GM12878 (cell line): ENCODE results near the gene TFF1. TPM values are rescaled to one million over a fixed set of nuclear protein-coding genes. Genes with fewer than 3 reads are reported as not detected.

Source experiments
- ATAC-seq: fragments of 200-7000 bp; cut with Tn5 transposase; 3 replicates; pipeline ENCODE4 v1.9.1; 2020; ENCODE audit warnings: mild to moderate bottlenecking, moderate library complexity
- BruUV-seq: library from RNA; stranded (reverse); fragments of 400-500 nt; replicated peaks from 2 replicates; lab custom pipeline; 2021; lab: Mats Ljungman, UMichigan
- CTCF ChIA-PET: fragments of 300-600 bp; sonication (Branson Sonifier 250); formaldehyde crosslinking; extraction: SDS; loops from one replicate; lab custom pipeline; 2021; ENCODE audit warnings: inconsistent platforms; lab: Yijun Ruan, JAX
- POLR2A ChIA-PET: fragments of 350-600 bp; formaldehyde crosslinking; extraction: SDS; loops from one replicate; lab custom pipeline; 2021; ENCODE audit warnings: inconsistent platforms; lab: Charles Lee
- RAD21 ChIA-PET: fragments of 300-600 bp; sonication (Branson Sonifier 250); formaldehyde crosslinking; loops from one replicate; lab custom pipeline; 2023; ENCODE audit warnings: antibody characterized with exemption; ENCODE audit not compliant: unreplicated experiment; lab: Charles Lee
- SMC1A ChIA-PET: fragments of 300-600 bp; sonication (Branson Sonifier 250); formaldehyde crosslinking; loops from one replicate; lab custom pipeline; 2023; ENCODE audit not compliant: unreplicated experiment, uncharacterized antibody; lab: Charles Lee
- DNase-seq: peaks from one replicate; pipeline ENCODE4 v3.0.0-alpha.2; 2011; ENCODE audit warnings: low read depth, low spot score
- FAIRE-seq: peaks from 3 replicates; lab custom pipeline; 2011; peaks lifted over from hg19 to GRCh38; lab: Jason Lieb, UNC
- H2AFZ ChIP-seq: 2 replicates; pipeline ENCODE4 v1.6.0; 2011; ENCODE audit warnings: low read depth, low read length, control low read depth; ENCODE audit not compliant: control insufficient read depth
- H3K27ac ChIP-seq: 2 replicates; pipeline ENCODE4 v1.5.1; 2011; ENCODE audit warnings: control low read depth; ENCODE audit not compliant: control insufficient read depth, insufficient read depth
- H3K27me3 ChIP-seq, 2 experiments: replicated peaks in 1 of 2; 2 replicates each; pipeline versions ENCODE4 v1.6.0 to v1.6.1; 2011; ENCODE audit warnings: low read length in 1 of 2; ENCODE audit not compliant: control insufficient read depth in 2 of 2, insufficient read depth in 2 of 2
- H3K36me3 ChIP-seq, 2 experiments: 2 replicates each; pipeline ENCODE4 v1.5.1; 2011; ENCODE audit warnings: low read length in 1 of 2; ENCODE audit not compliant: control insufficient read depth in 2 of 2, insufficient read depth in 2 of 2
- H3K4me1 ChIP-seq: 2 replicates; pipeline ENCODE4 v1.6.1; 2011; ENCODE audit warnings: mild to moderate bottlenecking, low read length, moderate library complexity, mixed read lengths; ENCODE audit not compliant: control insufficient read depth, insufficient read depth
- H3K4me2 ChIP-seq: 2 replicates; pipeline ENCODE4 v1.6.0; 2011; ENCODE audit warnings: control low read depth; ENCODE audit not compliant: control insufficient read depth, insufficient read depth
- H3K4me3 ChIP-seq: fragments of 200-600 bp; sonication (generic); 2 replicates; pipeline ENCODE4 v1.5.1; 2016
- H3K79me2 ChIP-seq: 2 replicates; pipeline ENCODE4 v1.6.0; 2011; ENCODE audit warnings: low read length; ENCODE audit not compliant: control insufficient read depth, insufficient read depth
- H3K9ac ChIP-seq: 2 replicates; pipeline ENCODE4 v1.8.0; 2011; ENCODE audit warnings: low read length, control low read depth, mixed read lengths; ENCODE audit not compliant: control insufficient read depth, insufficient read depth
- H3K9me3 ChIP-seq: replicated peaks from 3 replicates; pipeline ENCODE4 v1.5.1; 2011; ENCODE audit warnings: mild to moderate bottlenecking, low read length; ENCODE audit not compliant: control insufficient read depth, insufficient read depth
- H4K20me1 ChIP-seq: 2 replicates; pipeline ENCODE4 v1.6.0; 2011; ENCODE audit not compliant: control insufficient read depth, insufficient read depth
- CREB1 ChIP-seq: IDR thresholded peaks from 2 replicates; pipeline ENCODE4 v1.6.1; 2012; ENCODE audit warnings: low read depth, mild to moderate bottlenecking, inconsistent platforms
- CTCF ChIP-seq, 3 experiments: IDR thresholded peaks in 2 of 3; conservative IDR thresholded peaks in 1 of 3; 2 replicates each; pipeline ENCODE4 v1.5.1; 2011; ENCODE audit warnings: low read depth in 3 of 3, low read length in 3 of 3, mild to moderate bottlenecking in 3 of 3, control low read depth in 2 of 3, moderate library complexity in 2 of 3, inconsistent platforms in 1 of 3, mixed read lengths in 1 of 3; ENCODE audit not compliant: control insufficient read depth in 2 of 3, insufficient read depth in 1 of 3; ENCODE audit errors: extremely low read depth in 1 of 3
- ELK1 ChIP-seq: IDR thresholded peaks from 2 replicates; pipeline ENCODE4 v1.6.1; 2012; ENCODE audit warnings: low read depth, low read length, improper control_type of control experiment
- FOS ChIP-seq: IDR thresholded peaks from 3 replicates; pipeline ENCODE4 v1.6.1; 2011; ENCODE audit warnings: borderline replicate concordance; ENCODE audit not compliant: insufficient read length; ENCODE audit errors: extremely low read depth
- LARP7 ChIP-seq: fragments of 450-650 bp; IDR thresholded peaks from 2 replicates; pipeline ENCODE4 v1.6.1; 2017; ENCODE audit warnings: mild to moderate bottlenecking
- POU2F2 ChIP-seq: IDR thresholded peaks from 3 replicates; pipeline ENCODE4 v1.6.1; 2011; ENCODE audit warnings: low read depth, mild to moderate bottlenecking, low read length, borderline replicate concordance
- PRDM15 ChIP-seq: fragments of 450-650 bp; formaldehyde crosslinking; IDR thresholded peaks from 2 replicates; pipeline ENCODE4 v1.4.0; 2020; ENCODE audit warnings: mild to moderate bottlenecking, moderate library complexity
- WGBS: methylation state at CpG from one replicate; pipeline ENCODE4 v1.1.6; 2016; ENCODE audit warnings: low lambda C conversion rate; ENCODE audit not compliant: insufficient replicate concordance, insufficient coverage; ENCODE audit errors: missing lambda C conversion rate; 5-methylcytosine and 5-hydroxymethylcytosine counted together
- in situ Hi-C: fragments of 300-500 bp; cut with MboI; formaldehyde crosslinking; loops from 9 replicates; pipeline ENCODE4 v1.14.3; 2018; ENCODE audit warnings: mixed read lengths
- intact Hi-C: fragments of 100-400 bp; cut with micrococcal nuclease; formaldehyde crosslinking; loops from one replicate; pipeline ENCODE4 v1.14.2; 2022; ENCODE audit not compliant: unreplicated experiment
- polyA plus RNA-seq, 11 experiments: library from polyadenylated mRNA; depleted of rRNA in 4 of 11; unstranded in 6 of 11; stranded (reverse) in 5 of 11; fragments of >200 nt; fragmentation: Nextera tagmentation in 4 of 11; fragmentation: Illumina TruSeq in 1 of 11; extraction: Ambion mirVana in 4 of 11; extraction: Trizol in 1 of 11; gene quantifications; 1 replicate in 1 of 11; 2 replicates in 10 of 11; pipeline versions ENCODE4 v1.2.1 to v1.2.3, GENCODE V29; 2011 to 2016; ENCODE audit warnings: inconsistent platforms in 2 of 11, missing spikeins in 2 of 11, low read depth in 1 of 11
- total RNA-seq, 4 experiments: library from RNA; depleted of rRNA in 3 of 4; stranded (reverse); fragments of >200 nt in 3 of 4; fragmentation: Illumina TruSeq in 1 of 4; extraction: Trizol in 1 of 4; gene quantifications; 2 replicates each; pipeline versions ENCODE4 v1.2.1 to v1.2.3, GENCODE V29; 2013 to 2021

The TFF1 gene
- total and polyA plus RNA-seq, 10 of the 15 experiments (the other 5 are each of a cell fraction or from before 2014, with no cell fraction given) = 0.13 TPM; not detected in 9

- Histone ChIP-seq H3K4me2 (no peak overlapping the region), H3K36me3 (no peaks in the 10 kb centered on the region), H3K27me3 (no peaks in the 10 kb centered on the region), H3K9me3 (no peaks in the 10 kb centered on the region; the same call in 1 of the 3 replicates), H3K27ac (no peak overlapping the region), H3K4me1 (peaks cover 2% of the 10 kb centered on the region; the same call in 1 of the 2 replicates), H4K20me1 (no peaks in the 10 kb centered on the region), H3K4me3 (no peak overlapping the region), H2AFZ (no peak overlapping the region), H3K9ac (no peak overlapping the region), H3K79me2 (no peaks in the 10 kb centered on the region)
- intact Hi-C loops = no loop called here
- TF ChIP-seq PRDM15 = no peak
- TF ChIP-seq CTCF (IDR thresholded peaks at IDR 0.05 in 2 of 3, conservative IDR thresholded peaks at IDR 0.05 in 1 of 3; ENCODE audit: control insufficient read depth in 2 of 3, extremely low read depth in 1 of 3, insufficient read depth in 1 of 3, low read depth in 3 of 3, low read length in 3 of 3) = no peak
- no peak for TF ChIP-seq ELK1
- no peak for TF ChIP-seq FOS
- TF ChIP-seq CREB1 = no peak
- no peak for TF ChIP-seq LARP7
- TF ChIP-seq POU2F2 = no peak
- no peak for ATAC-seq
- no TSS peak for BruUV-seq
- no peak for FAIRE-seq
- ChIA-PET CTCF (no interaction called here), RAD21 (no interaction called here), POLR2A (no interaction called here), SMC1A (no interaction called here)
- DNase-seq = no peak
- 43% methylated on average over 7 of the region's 7 CpGs for WGBS
- in situ Hi-C loops = no loop called here
Measured at GRCh38 chr21:42406866-42407265, 40.5 kb upstream of the TFF1 start.
